ENCODE results near the gene SLC23A1. TPM values are rescaled to one million over a fixed set of nuclear protein-coding genes. Genes with fewer than 3 reads are reported as not detected.

Gene SLC23A1
- total and polyA plus RNA-seq, 9 donors, result 0.04 to 2.1 (median 0.23) TPM

DNA sequence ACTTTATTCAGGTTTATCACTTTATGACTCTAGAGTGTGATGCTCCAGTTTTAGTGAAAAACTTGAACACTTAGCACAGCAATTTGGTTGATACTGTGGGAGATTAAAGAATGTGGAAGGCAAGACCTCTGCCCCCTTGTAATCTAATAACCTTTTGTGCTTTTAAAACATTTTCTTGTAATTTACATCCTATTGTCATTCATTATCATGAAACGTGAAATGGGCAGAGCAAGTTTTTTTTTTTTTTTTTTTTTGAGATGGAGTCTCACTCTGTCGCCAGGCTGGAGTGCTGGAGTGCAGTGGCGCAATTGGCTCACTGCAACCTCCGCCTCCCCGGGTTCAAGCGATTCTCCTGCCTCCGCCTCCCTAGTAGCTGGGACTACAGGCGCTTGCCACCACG is 39.6 kb downstream of the SLC23A1 start:
- H3K4me3 ChIP-seq (ENCODE audit: low read length), result no peak overlapping the region
- no peak overlapping the region for H3K27ac ChIP-seq (ENCODE audit: low read length)
- WGBS (ENCODE audit: insufficient coverage), result 85% methylated on average over 4 of the region's 9 CpGs
- H3K27me3 ChIP-seq (ENCODE audit: control insufficient read depth, insufficient read depth, low read length), result no peaks in the 10 kb centered on the region
- peaks cover 7% of the 10 kb centered on the region for H3K4me1 ChIP-seq (ENCODE audit: control insufficient read depth, insufficient read depth, low read length)
- no peaks in the 10 kb centered on the region for H3K9me3 ChIP-seq (replicated peaks; ENCODE audit: control insufficient read depth, low read depth, low read length)
- no peak for DNase-seq
- H3K36me3 ChIP-seq (ENCODE audit: control insufficient read depth, insufficient read depth, low read length), result no peaks in the 10 kb centered on the region

DNA sequence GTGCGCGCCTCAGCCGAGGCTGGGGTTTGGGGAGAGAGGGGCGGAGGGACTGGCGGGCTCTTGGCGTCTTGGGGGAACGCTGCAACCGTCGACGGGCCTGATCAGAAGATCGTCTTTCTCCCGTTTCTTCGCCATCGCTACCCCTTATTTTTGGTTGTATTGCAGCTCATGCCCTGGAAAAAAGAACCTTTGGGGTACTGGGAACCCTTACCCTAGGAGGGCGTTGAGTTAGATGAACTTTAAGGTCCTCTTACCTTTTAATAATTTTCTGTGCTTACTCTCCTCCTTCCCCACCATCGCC is 40.7 kb downstream of the SLC23A1 start:
- no peak for DNase-seq
- 0% methylated on average over 6 of the region's 16 CpGs for WGBS (ENCODE audit: insufficient coverage)
- peak overlapping the region; percentile 99 for H3K4me3 ChIP-seq (ENCODE audit: low read length)
- H3K36me3 ChIP-seq (ENCODE audit: control insufficient read depth, insufficient read depth, low read length), result no peaks in the 10 kb centered on the region
- H3K4me1 ChIP-seq (ENCODE audit: control insufficient read depth, insufficient read depth, low read length), result peaks cover 7% of the 10 kb centered on the region
- no peaks in the 10 kb centered on the region for H3K27me3 ChIP-seq (ENCODE audit: control insufficient read depth, insufficient read depth, low read length)
- H3K27ac ChIP-seq (ENCODE audit: low read length), result peak overlapping the region; percentile 100
- H3K9me3 ChIP-seq (replicated peaks; ENCODE audit: control insufficient read depth, low read depth, low read length), result no peaks in the 10 kb centered on the region

DNA sequence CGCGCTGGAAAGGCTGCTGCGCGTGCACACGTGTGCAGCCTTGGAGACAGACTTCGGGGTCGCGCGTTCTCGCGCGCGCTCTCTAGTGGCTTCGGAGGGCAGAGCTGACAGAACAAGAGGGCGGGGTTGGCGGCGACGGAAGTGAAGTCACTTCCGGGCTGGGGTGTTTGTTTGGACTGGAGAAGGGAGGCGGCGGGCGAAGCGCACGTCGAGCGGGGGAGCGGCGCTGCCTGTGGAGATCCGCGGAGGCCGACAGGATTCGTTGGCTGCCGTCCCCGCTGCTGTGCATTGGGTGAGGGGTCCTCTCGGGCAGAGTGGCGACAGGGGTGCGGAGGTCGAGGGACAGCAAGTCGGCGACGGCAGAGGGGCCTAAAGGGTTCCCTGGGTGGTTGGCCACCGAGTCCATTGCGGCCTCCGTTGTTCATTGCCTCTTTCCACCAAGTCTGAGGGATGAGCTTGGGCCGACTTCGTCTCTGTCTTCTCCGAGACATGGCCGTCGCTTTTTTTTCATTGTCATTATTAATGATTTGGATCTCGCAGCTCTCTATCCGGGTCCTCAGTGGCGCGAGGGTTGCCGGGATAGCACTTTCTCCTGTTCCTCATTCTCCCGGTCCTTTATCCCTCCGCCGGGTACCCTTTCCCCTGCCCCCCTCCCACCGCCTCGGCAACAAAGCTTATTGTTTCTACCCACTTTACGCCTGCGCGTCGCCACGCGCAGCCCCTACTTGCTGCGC is 41.2 kb downstream of the SLC23A1 start, which contains the start of gene PAIP2:
Gene PAIP2, plus strand, starts transcription at position 166 of the 734 bp plus-strand sequence. CDS start 21,931 bp downstream, outside the sequence.
- no peaks in the 10 kb centered on the region for H3K27me3 ChIP-seq (ENCODE audit: control insufficient read depth, insufficient read depth, low read length)
- peaks cover 7% of the 10 kb centered on the region for H3K4me1 ChIP-seq (ENCODE audit: control insufficient read depth, insufficient read depth, low read length)
- DNase-seq, result peak; percentile 99
- H3K36me3 ChIP-seq (ENCODE audit: control insufficient read depth, insufficient read depth, low read length), result no peaks in the 10 kb centered on the region
- peak within 1 kb of the TSS; percentile 99 for H3K4me3 ChIP-seq (ENCODE audit: low read length)
- WGBS (ENCODE audit: insufficient coverage), result under 1% methylated on average over 56 of the region's 66 CpGs
- no peaks in the 10 kb centered on the region for H3K9me3 ChIP-seq (replicated peaks; ENCODE audit: control insufficient read depth, low read depth, low read length)
- peak within 1 kb of the TSS; percentile 100 for H3K27ac ChIP-seq (ENCODE audit: low read length)

DNA sequence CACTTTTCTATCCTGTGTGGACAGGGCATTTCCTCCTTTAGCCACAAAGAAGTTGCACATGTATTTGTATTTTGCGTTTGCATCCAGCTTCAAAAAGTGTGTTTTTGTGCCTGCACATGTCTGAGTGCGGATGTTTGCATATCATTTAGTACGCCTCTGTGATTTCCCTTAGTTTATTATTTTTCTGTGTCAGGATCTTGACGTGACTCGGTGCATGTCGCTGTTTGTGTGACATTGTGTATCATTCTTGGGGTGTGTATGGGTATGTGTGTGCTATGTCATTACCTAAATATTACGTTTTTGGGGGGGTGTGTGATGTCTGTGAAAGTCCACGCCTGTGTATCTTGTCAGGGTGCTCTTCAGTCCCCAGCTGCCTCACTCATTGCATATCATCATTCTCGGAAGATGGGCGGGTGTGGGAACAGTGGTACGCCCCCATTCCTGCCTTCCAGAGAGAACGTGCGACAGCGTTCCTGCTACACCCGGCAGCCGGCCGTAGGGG is 41.9 kb downstream of the SLC23A1 start:
- H3K9me3 ChIP-seq (replicated peaks; ENCODE audit: control insufficient read depth, low read depth, low read length), result no peaks in the 10 kb centered on the region
- H3K27me3 ChIP-seq (ENCODE audit: control insufficient read depth, insufficient read depth, low read length), result no peaks in the 10 kb centered on the region
- peak overlapping the region; percentile 60 for H3K27ac ChIP-seq (ENCODE audit: low read length)
- no peaks in the 10 kb centered on the region for H3K36me3 ChIP-seq (ENCODE audit: control insufficient read depth, insufficient read depth, low read length)
- peak overlapping the region; percentile 99 for H3K4me3 ChIP-seq (ENCODE audit: low read length)
- DNase-seq, result no peak
- WGBS (ENCODE audit: insufficient coverage), result 7% methylated on average over 14 of the region's 17 CpGs
- peaks cover 7% of the 10 kb centered on the region for H3K4me1 ChIP-seq (ENCODE audit: control insufficient read depth, insufficient read depth, low read length)

DNA sequence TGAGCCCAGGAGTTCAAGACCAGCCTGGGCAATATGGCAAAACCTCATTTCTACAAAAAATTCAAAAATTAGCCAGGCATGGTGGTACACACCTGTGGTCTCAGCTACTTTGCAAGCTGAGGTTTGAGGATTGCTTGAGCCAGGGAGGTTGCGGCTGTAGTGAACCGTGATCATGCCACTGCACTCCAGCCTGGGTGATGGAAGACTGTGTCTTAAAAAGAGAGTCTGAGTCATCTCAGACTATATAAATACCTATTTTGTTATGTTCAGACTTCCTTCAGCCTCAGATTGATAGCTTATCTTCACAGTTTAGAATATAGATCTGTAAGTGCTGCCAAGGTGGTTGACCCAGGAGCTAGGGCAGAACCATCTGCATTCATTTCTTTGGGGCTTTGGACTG is 43.0 kb downstream of the SLC23A1 start:
- no CpG with 5 or more reads among the region's 2 CpGs for WGBS (ENCODE audit: insufficient coverage)
- Histone ChIP-seq H3K27ac (ENCODE audit: low read length) (no peak overlapping the region), H3K9me3 (replicated peaks; ENCODE audit: control insufficient read depth, low read depth, low read length) (no peaks in the 10 kb centered on the region), H3K4me3 (ENCODE audit: low read length) (no peak overlapping the region), H3K4me1 (ENCODE audit: control insufficient read depth, insufficient read depth, low read length) (peaks cover 7% of the 10 kb centered on the region), H3K27me3 (ENCODE audit: control insufficient read depth, insufficient read depth, low read length) (no peaks in the 10 kb centered on the region), H3K36me3 (ENCODE audit: control insufficient read depth, insufficient read depth, low read length) (no peaks in the 10 kb centered on the region)
- no peak for DNase-seq

DNA sequence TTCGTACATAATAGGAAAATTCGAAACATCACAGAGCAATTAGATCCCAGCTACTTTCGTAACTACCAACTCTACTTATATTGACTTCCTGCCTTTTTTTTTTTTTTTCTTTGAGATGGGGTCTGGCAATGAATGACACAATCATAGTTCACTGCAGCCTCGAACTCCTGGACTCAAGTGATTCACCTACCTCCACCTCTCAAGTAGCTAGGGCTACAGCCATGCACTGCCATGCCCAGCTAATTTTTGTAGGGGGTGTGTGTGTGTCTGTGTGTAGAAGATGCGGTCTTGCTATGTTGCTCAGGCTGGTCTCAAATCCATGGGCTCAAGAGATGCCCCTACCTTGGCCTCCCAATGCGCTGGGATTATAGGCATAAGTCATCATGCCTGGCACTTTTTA is 47.3 kb downstream of the SLC23A1 start:
- 60% methylated on average over 1 of the region's 6 CpGs for WGBS (ENCODE audit: insufficient coverage)
- Histone ChIP-seq H3K27ac (ENCODE audit: low read length) (no peak overlapping the region), H3K4me3 (ENCODE audit: low read length) (no peak overlapping the region), H3K27me3 (ENCODE audit: control insufficient read depth, insufficient read depth, low read length) (no peaks in the 10 kb centered on the region), H3K4me1 (ENCODE audit: control insufficient read depth, insufficient read depth, low read length) (peaks cover under 1% of the 10 kb centered on the region), H3K36me3 (ENCODE audit: control insufficient read depth, insufficient read depth, low read length) (peaks cover 20% of the 10 kb centered on the region), H3K9me3 (replicated peaks; ENCODE audit: control insufficient read depth, low read depth, low read length) (no peaks in the 10 kb centered on the region)
- no peak for DNase-seq

Other genes with a start within 250 kb of the SLC23A1 start
- 26.1 TPM for gene SIL1, start 184.9 kb downstream of the SLC23A1 start, total RNA-seq
- gene SIL1, start 184.9 kb downstream of the SLC23A1 start, polyA plus RNA-seq (ENCODE audit: insufficient read depth in 1 of 8, insufficient read length in 8 of 8, low replicate concordance in 1 of 8), result 10 to 100 TPM; 20.0 to 34.7 (median 26.8) TPM
- 255 TPM for gene MATR3, start 89.6 kb downstream of the SLC23A1 start, total RNA-seq
- gene MATR3, start 89.6 kb downstream of the SLC23A1 start, polyA plus RNA-seq (ENCODE audit: insufficient read depth in 1 of 8, insufficient read length in 8 of 8, low replicate concordance in 1 of 8), result 100 to 1,000 TPM; 262 to 369 (median 307) TPM
- 54.0 TPM for gene PAIP2, start 41.4 kb downstream of the SLC23A1 start, total RNA-seq
- gene PAIP2, start 41.4 kb downstream of the SLC23A1 start, polyA plus RNA-seq (ENCODE audit: insufficient read depth in 1 of 8, insufficient read length in 8 of 8, low replicate concordance in 1 of 8), result 100 to 1,000 TPM in 7 of 8 donors, 10 to 100 TPM in 1; 94.9 to 146 (median 123) TPM
- gene MZB1, start 6.6 kb upstream of the SLC23A1 start, total RNA-seq, result 0.62 TPM
- gene MZB1, start 6.6 kb upstream of the SLC23A1 start, polyA plus RNA-seq (ENCODE audit: insufficient read depth in 1 of 8, insufficient read length in 8 of 8, low replicate concordance in 1 of 8), result under 1 TPM; 0.22 to 0.95 (median 0.42) TPM
- gene PROB1, start 11.8 kb upstream of the SLC23A1 start, total RNA-seq, result 18.8 TPM
- 10 to 100 TPM; 27.8 to 54.2 (median 39.3) TPM for gene PROB1, start 11.8 kb upstream of the SLC23A1 start, polyA plus RNA-seq (ENCODE audit: insufficient read depth in 1 of 8, insufficient read length in 8 of 8, low replicate concordance in 1 of 8)
- 12.5 TPM for gene SPATA24, start 20.8 kb upstream of the SLC23A1 start, total RNA-seq
- gene SPATA24, start 20.8 kb upstream of the SLC23A1 start, polyA plus RNA-seq (ENCODE audit: insufficient read depth in 1 of 8, insufficient read length in 8 of 8, low replicate concordance in 1 of 8), result 10 to 100 TPM in 5 of 8 donors, 1 to 10 TPM in 3; 6.9 to 14.5 (median 10.1) TPM
- 15.3 TPM for gene DNAJC18, start 56.2 kb upstream of the SLC23A1 start, total RNA-seq
- 10 to 100 TPM; 15.9 to 29.9 (median 20.5) TPM for gene DNAJC18, start 56.2 kb upstream of the SLC23A1 start, polyA plus RNA-seq (ENCODE audit: insufficient read depth in 1 of 8, insufficient read length in 8 of 8, low replicate concordance in 1 of 8)
- 36.0 TPM for gene ECSCR, start 79.4 kb upstream of the SLC23A1 start, total RNA-seq
- 10 to 100 TPM; 30.9 to 47.9 (median 35.7) TPM for gene ECSCR, start 79.4 kb upstream of the SLC23A1 start, polyA plus RNA-seq (ENCODE audit: insufficient read depth in 1 of 8, insufficient read length in 8 of 8, low replicate concordance in 1 of 8)
- gene SMIM33, start 87.7 kb upstream of the SLC23A1 start, total RNA-seq, result not detected
- gene SMIM33, start 87.7 kb upstream of the SLC23A1 start, polyA plus RNA-seq (ENCODE audit: insufficient read depth in 1 of 8, insufficient read length in 8 of 8, low replicate concordance in 1 of 8), result under 1 TPM in 2 of 8 donors, not detected in 6; 0.05 to 0.16 TPM
- gene STING1, start 99.5 kb upstream of the SLC23A1 start, total RNA-seq, result 19.3 TPM
- gene STING1, start 99.5 kb upstream of the SLC23A1 start, polyA plus RNA-seq (ENCODE audit: insufficient read depth in 1 of 8, insufficient read length in 8 of 8, low replicate concordance in 1 of 8), result 10 to 100 TPM; 32.8 to 43.6 (median 37.7) TPM
- gene UBE2D2, start 178.0 kb upstream of the SLC23A1 start, total RNA-seq, result 93.2 TPM
- gene UBE2D2, start 178.0 kb upstream of the SLC23A1 start, polyA plus RNA-seq (ENCODE audit: insufficient read depth in 1 of 8, insufficient read length in 8 of 8, low replicate concordance in 1 of 8), result 100 to 1,000 TPM; 102 to 127 (median 112) TPM